GM19043 (cell line): Measurements from ENCODE around the gene CDKN2C.

Experiments used
- ATAC-seq: cut with Tn5 transposase; IDR thresholded peaks from one replicate; pipeline ENCODE4 v1.9.1; 2021; ENCODE audit warnings: low read depth; ENCODE audit not compliant: unreplicated experiment

The CDKN2C gene

GRCh38 chr1:51014878-51015277, 44.8 kb downstream of the CDKN2C start:
- ATAC-seq = no peak

- no peak for ATAC-seq
Observed at GRCh38 chr1:51019811-51020210, 49.8 kb downstream of the CDKN2C start.
